Inflammatory macrophage treated with lipopolysaccharide for 1 hour (primary cell): ENCODE data around the gene PYGL.
A peak's percentile ranks its signal among the peaks of the same experiment; 100 is the strongest.

ENCODE experiments used
- DNase-seq, 2 donors: peaks; one replicate each; pipeline ENCODE4 v3.0.0-alpha.2; 2020 to 2022

PYGL gene

GRCh38 chr14:50871228-50871627 is 73.1 kb downstream of the PYGL start:
- DNase-seq: peak in 1 of 2 donors; percentile 15

GRCh38 chr14:50865391-50866076 is 78.7 kb downstream of the PYGL start:
- peak; percentile 42 to 58 for DNase-seq

GRCh38 chr14:50864946-50865345 is 79.3 kb downstream of the PYGL start:
- no peak for DNase-seq

GRCh38 chr14:50864237-50864636 is 80.0 kb downstream of the PYGL start:
- no peak for DNase-seq

GRCh38 chr14:50862036-50862570 is 82.2 kb downstream of the PYGL start:
- DNase-seq: no peak

- DNase-seq: peak; percentile 68 to 95
Measured at GRCh38 chr14:50860478-50861086, 83.7 kb downstream of the PYGL start.

GRCh38 chr14:50859296-50859624 is 85.0 kb downstream of the PYGL start:
- DNase-seq: no peak

- DNase-seq: no peak
Measured at GRCh38 chr14:50856660-50857059, 87.6 kb downstream of the PYGL start.

- no peak for DNase-seq
Measured at GRCh38 chr14:50855558-50855957, 88.7 kb downstream of the PYGL start.
